IMR-90 (cell line): ENCODE data around the gene UNC5A.

ENCODE experiments used
- CEBPB ChIP-seq: IDR thresholded peaks from 2 replicates; pipeline ENCODE4 v1.6.1; 2012; ENCODE audit warnings: low read depth, low read length, improper control_type of control experiment
- TF ChIP-seq, protein P1 (sequence below): conservative IDR thresholded peaks from 2 replicates; pipeline ENCODE4 v1.5.1; 2012; ENCODE audit warnings: mild to moderate bottlenecking, low read depth, low read length, improper control_type of control experiment

DNA sequence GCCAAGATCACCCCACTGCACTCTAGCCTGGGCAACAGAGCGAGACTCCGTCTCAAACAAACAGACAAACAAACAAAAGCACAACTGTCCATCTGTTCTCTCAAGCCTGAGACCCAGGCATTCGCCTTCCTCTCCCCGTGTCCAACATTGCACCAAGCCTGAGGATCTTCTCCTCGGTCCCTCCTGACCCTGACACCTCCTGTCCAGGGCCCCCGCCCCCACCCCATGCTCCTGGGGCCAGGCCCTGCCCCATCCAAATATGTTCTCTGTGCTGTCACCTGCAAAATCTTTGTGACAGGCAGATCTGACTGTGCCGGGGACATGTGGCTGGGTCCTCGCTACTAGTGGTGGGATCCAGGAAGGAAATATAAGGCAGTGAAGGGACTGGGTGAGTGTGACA, 33.4 kb upstream of the UNC5A start:
- no peak for TF ChIP-seq CEBPB
- TF ChIP-seq, protein P1, sequence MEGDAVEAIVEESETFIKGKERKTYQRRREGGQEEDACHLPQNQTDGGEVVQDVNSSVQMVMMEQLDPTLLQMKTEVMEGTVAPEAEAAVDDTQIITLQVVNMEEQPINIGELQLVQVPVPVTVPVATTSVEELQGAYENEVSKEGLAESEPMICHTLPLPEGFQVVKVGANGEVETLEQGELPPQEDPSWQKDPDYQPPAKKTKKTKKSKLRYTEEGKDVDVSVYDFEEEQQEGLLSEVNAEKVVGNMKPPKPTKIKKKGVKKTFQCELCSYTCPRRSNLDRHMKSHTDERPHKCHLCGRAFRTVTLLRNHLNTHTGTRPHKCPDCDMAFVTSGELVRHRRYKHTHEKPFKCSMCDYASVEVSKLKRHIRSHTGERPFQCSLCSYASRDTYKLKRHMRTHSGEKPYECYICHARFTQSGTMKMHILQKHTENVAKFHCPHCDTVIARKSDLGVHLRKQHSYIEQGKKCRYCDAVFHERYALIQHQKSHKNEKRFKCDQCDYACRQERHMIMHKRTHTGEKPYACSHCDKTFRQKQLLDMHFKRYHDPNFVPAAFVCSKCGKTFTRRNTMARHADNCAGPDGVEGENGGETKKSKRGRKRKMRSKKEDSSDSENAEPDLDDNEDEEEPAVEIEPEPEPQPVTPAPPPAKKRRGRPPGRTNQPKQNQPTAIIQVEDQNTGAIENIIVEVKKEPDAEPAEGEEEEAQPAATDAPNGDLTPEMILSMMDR = no peak
